ENCODE data around the gene FBXO11.

The FBXO11 gene

GRCh38 chr2:47844162-47844561, 62.1 kb downstream of the FBXO11 start:
- DNase-seq: no peak

- no peak for DNase-seq
Observed at GRCh38 chr2:47843407-47843806, 62.9 kb downstream of the FBXO11 start.

GRCh38 chr2:47842846-47843245, 63.5 kb downstream of the FBXO11 start:
- no peak for DNase-seq

GRCh38 chr2:47838686-47839085, 67.6 kb downstream of the FBXO11 start:
- DNase-seq: no peak

GRCh38 chr2:47838249-47838648, 68.0 kb downstream of the FBXO11 start:
- DNase-seq: no peak

GRCh38 chr2:47833516-47833968, 72.8 kb downstream of the FBXO11 start:
- DNase-seq: no peak

- DNase-seq: no peak
Observed at GRCh38 chr2:47822518-47822917, 83.8 kb downstream of the FBXO11 start.

GRCh38 chr2:47819834-47820233, 86.5 kb downstream of the FBXO11 start:
- no peak for DNase-seq

- DNase-seq: no peak
Observed at GRCh38 chr2:47818777-47819176, 87.5 kb downstream of the FBXO11 start.

- DNase-seq: no peak
Observed at GRCh38 chr2:47815764-47816163, 90.5 kb downstream of the FBXO11 start.

GRCh38 chr2:47811668-47812067, 94.6 kb downstream of the FBXO11 start:
- no peak for DNase-seq

- DNase-seq: no peak
Observed at GRCh38 chr2:47810850-47811249, 95.4 kb downstream of the FBXO11 start.

GRCh38 chr2:47809903-47810302, 96.4 kb downstream of the FBXO11 start:
- no peak for DNase-seq

GRCh38 chr2:47808614-47809013, 97.7 kb downstream of the FBXO11 start:
- no peak for DNase-seq

GRCh38 chr2:47805850-47806249, 100.4 kb downstream of the FBXO11 start:
- DNase-seq: no peak

- DNase-seq: no peak
Observed at GRCh38 chr2:47803770-47804169, 102.5 kb downstream of the FBXO11 start.

- DNase-seq: no peak
Observed at GRCh38 chr2:47803363-47803762, 102.9 kb downstream of the FBXO11 start.

- DNase-seq: no peak
Observed at GRCh38 chr2:47801118-47801517, 105.2 kb downstream of the FBXO11 start.

GRCh38 chr2:47799031-47799609, 107.2 kb downstream of the FBXO11 start:
- no peak for DNase-seq

GRCh38 chr2:47798631-47799030, 107.7 kb downstream of the FBXO11 start:
- no peak for DNase-seq

- DNase-seq: no peak
Observed at GRCh38 chr2:47796090-47796697, 110.1 kb downstream of the FBXO11 start.

- no peak for DNase-seq
Observed at GRCh38 chr2:47785986-47786385, 120.3 kb downstream of the FBXO11 start.

GRCh38 chr2:47784352-47784851, 121.9 kb downstream of the FBXO11 start:
- DNase-seq: no peak

GRCh38 chr2:47783486-47784351, 122.6 kb downstream of the FBXO11 start:
- no peak for DNase-seq
